NT2/D1 (cell line): Measurements from ENCODE around the gene PPP6R1.

Experiments
- DNase-seq: peaks from one replicate; pipeline ENCODE4 v3.0.0-alpha.2; 2011; ENCODE audit warnings: low read depth, low spot score
- H3K27me3 ChIP-seq: 2 replicates; pipeline ENCODE4 v1.6.0; 2011; ENCODE audit warnings: mild to moderate bottlenecking; ENCODE audit not compliant: insufficient read length, insufficient read depth
- H3K36me3 ChIP-seq: 2 replicates; pipeline ENCODE4 v1.6.1; 2011; ENCODE audit warnings: mild to moderate bottlenecking, low read length, mixed read lengths; ENCODE audit not compliant: insufficient read depth, insufficient read length
- H3K4me1 ChIP-seq: 2 replicates; pipeline ENCODE4 v1.5.1; 2011; ENCODE audit not compliant: insufficient read depth, insufficient read length
- H3K4me3 ChIP-seq: 2 replicates; pipeline ENCODE4 v1.5.1; 2011; ENCODE audit warnings: low read depth; ENCODE audit not compliant: insufficient read length
- H3K9ac ChIP-seq: 2 replicates; pipeline ENCODE4 v1.6.0; 2011; ENCODE audit warnings: low read depth; ENCODE audit not compliant: insufficient read length
- H3K9me3 ChIP-seq: 2 replicates; pipeline ENCODE4 v1.5.1; 2011; ENCODE audit warnings: mild to moderate bottlenecking, low read length; ENCODE audit not compliant: insufficient read depth
- SUZ12 ChIP-seq: IDR thresholded peaks from 2 replicates; pipeline ENCODE4 v1.6.1; 2011; ENCODE audit not compliant: insufficient read length, insufficient read depth; ENCODE audit errors: extremely low read depth
- YY1 ChIP-seq: IDR thresholded peaks from 2 replicates; pipeline ENCODE4 v1.6.1; 2011; ENCODE audit not compliant: insufficient read length, insufficient read depth
- ZNF274 ChIP-seq: IDR thresholded peaks from 2 replicates; pipeline ENCODE4 v1.6.1; 2011; ENCODE audit warnings: mild to moderate bottlenecking, low read depth, low read length

PPP6R1 gene

GRCh38 chr19:55249841-55250240 lies 9.0 kb downstream of the PPP6R1 start:
- TF ChIP-seq ZNF274 (no peak), SUZ12 (no peak), YY1 (no peak)
- Histone ChIP-seq H3K27me3 (no peaks in the 10 kb centered on the region), H3K4me1 (peaks cover 2% of the 10 kb centered on the region), H3K4me3 (no peak overlapping the region), H3K36me3 (peaks cover 64% of the 10 kb centered on the region), H3K9ac (no peak overlapping the region), H3K9me3 (no peaks in the 10 kb centered on the region)
- DNase-seq = no peak

GRCh38 chr19:55248704-55249103 lies 10.1 kb downstream of the PPP6R1 start:
- H3K9me3 ChIP-seq = no peaks in the 10 kb centered on the region
- H3K9ac ChIP-seq = no peak overlapping the region
- peaks cover 68% of the 10 kb centered on the region for H3K36me3 ChIP-seq
- DNase-seq = no peak
- H3K4me1 ChIP-seq = peaks cover 2% of the 10 kb centered on the region
- no peak for TF ChIP-seq YY1
- TF ChIP-seq ZNF274 = no peak
- no peak for TF ChIP-seq SUZ12
- no peak overlapping the region for H3K4me3 ChIP-seq
- H3K27me3 ChIP-seq = no peaks in the 10 kb centered on the region

GRCh38 chr19:55248166-55248675 lies 10.6 kb downstream of the PPP6R1 start:
- no peaks in the 10 kb centered on the region for H3K27me3 ChIP-seq
- H3K4me1 ChIP-seq = peaks cover 2% of the 10 kb centered on the region
- peaks cover 69% of the 10 kb centered on the region for H3K36me3 ChIP-seq
- TF ChIP-seq ZNF274 (no peak), YY1 (no peak), SUZ12 (no peak)
- no peak for DNase-seq
- H3K9me3 ChIP-seq = no peaks in the 10 kb centered on the region
- H3K4me3 ChIP-seq = no peak overlapping the region
- H3K9ac ChIP-seq = no peak overlapping the region

- Histone ChIP-seq H3K27me3 (no peaks in the 10 kb centered on the region), H3K9ac (no peak overlapping the region), H3K4me3 (no peak overlapping the region), H3K4me1 (no peaks in the 10 kb centered on the region), H3K36me3 (peaks cover 65% of the 10 kb centered on the region), H3K9me3 (no peaks in the 10 kb centered on the region)
- TF ChIP-seq SUZ12 (no peak), YY1 (no peak), ZNF274 (no peak)
- DNase-seq = no peak
Observed at GRCh38 chr19:55247621-55248099, 11.2 kb downstream of the PPP6R1 start.

- Histone ChIP-seq H3K27me3 (no peaks in the 10 kb centered on the region), H3K4me1 (no peaks in the 10 kb centered on the region), H3K36me3 (peaks cover 72% of the 10 kb centered on the region), H3K9ac (no peak overlapping the region), H3K4me3 (no peak overlapping the region), H3K9me3 (no peaks in the 10 kb centered on the region)
- DNase-seq = no peak
- TF ChIP-seq YY1 (no peak), ZNF274 (no peak), SUZ12 (no peak)
Observed at GRCh38 chr19:55246462-55247451, 12.1 kb downstream of the PPP6R1 start.

- TF ChIP-seq YY1 (no peak), ZNF274 (no peak), SUZ12 (no peak)
- no peaks in the 10 kb centered on the region for H3K4me1 ChIP-seq
- H3K36me3 ChIP-seq = peaks cover 75% of the 10 kb centered on the region
- no peak overlapping the region for H3K4me3 ChIP-seq
- H3K27me3 ChIP-seq = no peaks in the 10 kb centered on the region
- H3K9ac ChIP-seq = no peak overlapping the region
- H3K9me3 ChIP-seq = no peaks in the 10 kb centered on the region
- no peak for DNase-seq
Observed at GRCh38 chr19:55245236-55245904, 13.4 kb downstream of the PPP6R1 start.
